WTC11 (cell line): ENCODE data around the gene RXRA.

ENCODE experiments used
- MYBL2 ChIP-seq: sonication (generic); formaldehyde crosslinking; IDR thresholded peaks from 2 replicates; pipeline ENCODE4 v1.8.1; 2023; ENCODE audit warnings: mild to moderate bottlenecking, moderate library complexity, missing genetic modification reagents
- NR3C1 ChIP-seq: sonication (generic); formaldehyde crosslinking; conservative IDR thresholded peaks from 2 replicates; pipeline ENCODE4 v1.8.1; 2023; ENCODE audit warnings: low read depth, mild to moderate bottlenecking, missing genetic modification reagents
- TCF7 ChIP-seq: sonication (generic); formaldehyde crosslinking; IDR thresholded peaks from 2 replicates; pipeline ENCODE4 v1.8.0; 2022; ENCODE audit warnings: mild to moderate bottlenecking, low read depth, missing genetic modification reagents, moderate library complexity
- TEAD1 ChIP-seq: sonication (generic); formaldehyde crosslinking; IDR thresholded peaks from 2 replicates; pipeline ENCODE4 v1.8.0; 2022; ENCODE audit warnings: mild to moderate bottlenecking, missing genetic modification reagents
- TF ChIP-seq, protein P1 (sequence below): sonication (generic); formaldehyde crosslinking; IDR thresholded peaks from 2 replicates; pipeline ENCODE4 v1.8.0; 2022; ENCODE audit warnings: mild to moderate bottlenecking, missing genetic modification reagents
- TF ChIP-seq, protein P2 (sequence below): sonication (generic); formaldehyde crosslinking; IDR thresholded peaks from 2 replicates; pipeline ENCODE4 v1.8.1; 2022; ENCODE audit warnings: low read depth, missing genetic modification reagents, borderline replicate concordance
- TF ChIP-seq, protein P3 (sequence below): fragments of 200-600 bp; IDR thresholded peaks from 2 replicates; pipeline ENCODE4 v1.8.0; 2022; ENCODE audit warnings: antibody characterized with exemption
- TF ChIP-seq, protein P4 (sequence below): sonication (generic); formaldehyde crosslinking; IDR thresholded peaks from 2 replicates; pipeline ENCODE4 v1.8.1; 2023; ENCODE audit warnings: mild to moderate bottlenecking, missing genetic modification reagents, moderate library complexity

GRCh38 chr9:134474055-134474370 lies 147.8 kb downstream of the RXRA start:
- TF ChIP-seq, protein P1, sequence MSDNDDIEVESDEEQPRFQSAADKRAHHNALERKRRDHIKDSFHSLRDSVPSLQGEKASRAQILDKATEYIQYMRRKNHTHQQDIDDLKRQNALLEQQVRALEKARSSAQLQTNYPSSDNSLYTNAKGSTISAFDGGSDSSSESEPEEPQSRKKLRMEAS (CRISPR knock-in tag) = no peak
- TF ChIP-seq, protein P2, sequence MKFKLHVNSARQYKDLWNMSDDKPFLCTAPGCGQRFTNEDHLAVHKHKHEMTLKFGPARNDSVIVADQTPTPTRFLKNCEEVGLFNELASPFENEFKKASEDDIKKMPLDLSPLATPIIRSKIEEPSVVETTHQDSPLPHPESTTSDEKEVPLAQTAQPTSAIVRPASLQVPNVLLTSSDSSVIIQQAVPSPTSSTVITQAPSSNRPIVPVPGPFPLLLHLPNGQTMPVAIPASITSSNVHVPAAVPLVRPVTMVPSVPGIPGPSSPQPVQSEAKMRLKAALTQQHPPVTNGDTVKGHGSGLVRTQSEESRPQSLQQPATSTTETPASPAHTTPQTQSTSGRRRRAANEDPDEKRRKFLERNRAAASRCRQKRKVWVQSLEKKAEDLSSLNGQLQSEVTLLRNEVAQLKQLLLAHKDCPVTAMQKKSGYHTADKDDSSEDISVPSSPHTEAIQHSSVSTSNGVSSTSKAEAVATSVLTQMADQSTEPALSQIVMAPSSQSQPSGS (CRISPR knock-in tag) = no peak
- TF ChIP-seq MYBL2 (no peak), TCF7 (CRISPR knock-in tag) (no peak), TEAD1 (CRISPR knock-in tag) (no peak), NR3C1 (CRISPR knock-in tag) (no peak)
- TF ChIP-seq, protein P3, sequence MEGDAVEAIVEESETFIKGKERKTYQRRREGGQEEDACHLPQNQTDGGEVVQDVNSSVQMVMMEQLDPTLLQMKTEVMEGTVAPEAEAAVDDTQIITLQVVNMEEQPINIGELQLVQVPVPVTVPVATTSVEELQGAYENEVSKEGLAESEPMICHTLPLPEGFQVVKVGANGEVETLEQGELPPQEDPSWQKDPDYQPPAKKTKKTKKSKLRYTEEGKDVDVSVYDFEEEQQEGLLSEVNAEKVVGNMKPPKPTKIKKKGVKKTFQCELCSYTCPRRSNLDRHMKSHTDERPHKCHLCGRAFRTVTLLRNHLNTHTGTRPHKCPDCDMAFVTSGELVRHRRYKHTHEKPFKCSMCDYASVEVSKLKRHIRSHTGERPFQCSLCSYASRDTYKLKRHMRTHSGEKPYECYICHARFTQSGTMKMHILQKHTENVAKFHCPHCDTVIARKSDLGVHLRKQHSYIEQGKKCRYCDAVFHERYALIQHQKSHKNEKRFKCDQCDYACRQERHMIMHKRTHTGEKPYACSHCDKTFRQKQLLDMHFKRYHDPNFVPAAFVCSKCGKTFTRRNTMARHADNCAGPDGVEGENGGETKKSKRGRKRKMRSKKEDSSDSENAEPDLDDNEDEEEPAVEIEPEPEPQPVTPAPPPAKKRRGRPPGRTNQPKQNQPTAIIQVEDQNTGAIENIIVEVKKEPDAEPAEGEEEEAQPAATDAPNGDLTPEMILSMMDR = no peak
- TF ChIP-seq, protein P4, sequence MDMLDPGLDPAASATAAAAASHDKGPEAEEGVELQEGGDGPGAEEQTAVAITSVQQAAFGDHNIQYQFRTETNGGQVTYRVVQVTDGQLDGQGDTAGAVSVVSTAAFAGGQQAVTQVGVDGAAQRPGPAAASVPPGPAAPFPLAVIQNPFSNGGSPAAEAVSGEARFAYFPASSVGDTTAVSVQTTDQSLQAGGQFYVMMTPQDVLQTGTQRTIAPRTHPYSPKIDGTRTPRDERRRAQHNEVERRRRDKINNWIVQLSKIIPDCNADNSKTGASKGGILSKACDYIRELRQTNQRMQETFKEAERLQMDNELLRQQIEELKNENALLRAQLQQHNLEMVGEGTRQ (CRISPR knock-in tag) = no peak
